GM19035 (cell line): ENCODE measurements around the gene NR6A1.

Experiments used
- ATAC-seq: cut with Tn5 transposase; IDR thresholded peaks from one replicate; pipeline ENCODE4 v1.9.1; 2021; ENCODE audit not compliant: unreplicated experiment

The NR6A1 gene

GRCh38 chr9:124695280-124695890 is 75.7 kb downstream of the NR6A1 start:
- ATAC-seq = no peak

- no peak for ATAC-seq
These were observed 76.5 kb downstream of the NR6A1 start for GRCh38 chr9:124694414-124695279.

GRCh38 chr9:124693403-124693802 is 77.7 kb downstream of the NR6A1 start:
- no peak for ATAC-seq

- no peak for ATAC-seq
These were observed 82.7 kb downstream of the NR6A1 start for GRCh38 chr9:124688238-124688904.

- no peak for ATAC-seq
These were observed 84.2 kb downstream of the NR6A1 start for GRCh38 chr9:124686918-124687317.

- no peak for ATAC-seq
These were observed 85.9 kb downstream of the NR6A1 start for GRCh38 chr9:124685217-124685616.

GRCh38 chr9:124684169-124684568 is 86.9 kb downstream of the NR6A1 start:
- ATAC-seq = no peak

GRCh38 chr9:124683043-124683442 is 88.1 kb downstream of the NR6A1 start:
- ATAC-seq = no peak

- ATAC-seq = no peak
These were observed 90.3 kb downstream of the NR6A1 start for GRCh38 chr9:124680714-124681390.

- no peak for ATAC-seq
These were observed 91.1 kb downstream of the NR6A1 start for GRCh38 chr9:124680049-124680448.

- no peak for ATAC-seq
These were observed 95.0 kb downstream of the NR6A1 start for GRCh38 chr9:124676159-124676551.

GRCh38 chr9:124675261-124676158 is 95.6 kb downstream of the NR6A1 start:
- ATAC-seq = no peak

GRCh38 chr9:124674651-124675050 is 96.5 kb downstream of the NR6A1 start:
- ATAC-seq = no peak

- ATAC-seq = no peak
These were observed 98.0 kb downstream of the NR6A1 start for GRCh38 chr9:124673063-124673462.

- ATAC-seq = no peak
These were observed 99.2 kb downstream of the NR6A1 start for GRCh38 chr9:124671861-124672260.

- no peak for ATAC-seq
These were observed 104.5 kb downstream of the NR6A1 start for GRCh38 chr9:124666642-124667041.

GRCh38 chr9:124665391-124666058 is 105.6 kb downstream of the NR6A1 start:
- ATAC-seq = no peak

- no peak for ATAC-seq
These were observed 107.0 kb downstream of the NR6A1 start for GRCh38 chr9:124664143-124664542.

GRCh38 chr9:124663046-124663961 is 107.8 kb downstream of the NR6A1 start:
- ATAC-seq = no peak
